NCI-H524 treated with DMSO at 0.1 percent for 48 hours (cell line): ENCODE results near the gene TRIP10.
"Not testable (repeated sequence)": the region's sequence is repeated elsewhere in the genome, so short reads cannot be mapped to it uniquely, and the experiment has no call there.

Source experiments
- DNase-seq: peaks from one replicate; lab custom pipeline; 2025; lab: John Stamatoyannopoulos, UW

The TRIP10 gene

DNA sequence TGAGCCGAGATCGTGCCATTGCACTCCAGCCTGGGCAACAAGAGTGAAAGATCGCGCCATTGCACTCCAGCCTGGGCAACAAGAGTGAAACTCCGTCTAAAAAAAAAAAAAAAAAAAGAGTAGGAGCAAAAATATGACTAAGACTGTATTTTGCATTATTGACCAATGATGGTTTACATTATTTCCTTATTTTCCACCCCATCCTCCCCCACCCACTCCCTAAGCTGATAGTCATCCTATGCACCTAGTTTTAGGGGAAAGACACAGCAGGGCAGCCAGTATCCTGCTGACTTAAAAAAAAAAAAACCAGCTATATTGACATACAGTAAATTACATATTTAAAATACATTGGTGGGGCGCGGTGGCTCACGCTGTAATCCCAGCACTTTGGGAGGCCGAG is 58.2 kb downstream of the TRIP10 start:
- DNase-seq, result no peak

DNA sequence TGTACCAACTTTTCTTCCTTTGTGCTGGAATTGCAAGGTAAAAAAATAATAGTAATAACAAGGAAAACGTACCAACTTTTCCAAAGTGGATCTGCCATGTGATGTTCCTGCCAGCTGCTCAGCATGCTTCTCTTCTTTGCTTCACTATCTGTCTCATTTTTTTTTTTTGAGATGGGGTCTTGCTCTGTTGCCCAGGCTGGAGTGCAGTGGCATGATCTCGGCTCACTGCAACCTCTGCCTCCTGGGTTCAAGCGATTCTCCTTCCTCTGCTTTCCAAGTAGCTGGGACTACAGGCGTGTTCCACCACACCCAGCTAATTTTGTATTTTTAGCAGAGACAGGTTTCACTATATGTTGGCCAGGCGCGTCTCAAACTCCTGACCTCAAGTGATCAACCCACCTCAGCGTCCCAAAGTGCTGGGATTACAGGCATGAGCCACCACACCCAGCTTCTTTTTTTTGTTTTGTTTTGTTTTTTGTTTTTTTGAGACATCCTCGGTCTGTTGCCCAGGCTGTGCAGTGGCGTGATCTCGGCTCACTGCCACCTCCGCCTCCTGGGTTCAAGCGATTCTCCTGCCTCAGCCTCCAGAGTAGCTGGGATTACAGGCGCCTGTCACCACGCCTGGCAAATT is 60.8 kb downstream of the TRIP10 start:
- not testable (repeated sequence) for DNase-seq

DNA sequence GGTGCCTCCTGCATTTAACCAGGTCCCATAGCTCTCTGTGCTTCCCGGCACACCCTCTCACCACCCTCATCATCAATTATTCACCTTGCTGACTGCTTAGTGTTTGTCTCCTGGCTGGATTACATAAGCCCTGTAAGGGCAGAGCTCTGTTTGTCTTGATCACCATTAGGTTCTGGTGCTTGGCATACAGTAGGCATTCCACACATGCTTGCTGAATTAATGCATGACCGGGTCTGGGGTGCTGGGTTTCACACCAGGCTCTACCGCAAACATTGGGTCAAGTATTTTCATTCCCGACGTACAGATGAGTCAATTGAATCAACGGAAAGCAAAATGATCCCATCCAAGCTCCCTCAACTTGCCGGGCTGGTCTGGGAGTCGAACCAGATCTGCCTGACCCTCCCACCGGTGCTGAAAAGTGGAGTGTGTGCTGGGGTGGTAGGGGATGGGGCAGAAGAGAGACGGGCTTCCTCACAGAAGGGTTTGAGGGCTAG is 61.6 kb downstream of the TRIP10 start:
- no peak for DNase-seq
